IPS-NIHi11 (cell line): ENCODE measurements around the gene PAM16.
A peak's percentile ranks its signal among the peaks of the same experiment; 100 is the strongest.

Experiments used
- DNase-seq: peaks from one replicate; pipeline ENCODE4 v3.0.0; 2012; ENCODE audit warnings: mixed read lengths, low spot score

PAM16 gene

DNA sequence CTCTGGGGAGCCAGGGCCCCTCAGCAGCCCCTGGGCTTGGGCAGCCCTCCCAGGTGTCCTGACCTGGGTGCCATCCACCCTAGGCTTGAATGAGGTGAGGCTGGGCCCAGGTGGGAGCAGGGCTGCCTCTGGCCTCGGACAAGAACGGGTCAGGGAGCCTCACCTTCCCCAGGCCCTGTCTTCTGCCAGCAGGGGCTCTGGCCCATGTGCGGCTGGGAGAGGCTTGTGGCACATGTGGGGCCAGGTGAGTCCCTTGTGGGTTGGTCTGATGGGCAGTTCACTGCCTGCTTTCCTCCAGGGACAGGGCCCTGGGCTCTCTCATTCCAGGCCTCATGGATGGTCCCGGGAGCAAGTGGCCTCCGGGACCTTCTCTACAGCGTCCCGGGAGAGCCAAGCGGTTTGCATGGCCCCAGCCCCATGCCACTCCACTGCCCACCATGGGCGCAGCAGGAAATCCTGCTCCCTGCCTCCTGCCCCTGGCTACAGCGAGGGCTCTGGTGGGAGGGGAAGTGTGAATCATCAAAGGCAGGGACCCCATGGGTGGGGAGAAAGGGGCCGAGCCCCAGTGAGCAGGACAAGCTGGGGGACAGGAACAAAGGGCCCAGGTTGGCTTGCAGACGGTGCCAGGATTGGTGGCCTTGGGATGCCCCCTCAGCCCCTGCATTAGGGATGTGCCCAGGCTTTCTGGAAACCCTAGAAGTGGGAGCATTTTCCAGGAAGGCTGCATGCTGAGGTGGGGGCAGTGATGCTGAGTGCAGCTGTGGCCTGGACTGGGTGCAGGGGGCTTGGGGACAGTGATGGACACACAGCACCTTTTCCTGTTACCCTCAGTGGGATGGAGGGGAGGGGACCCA, 32.7 kb upstream of the PAM16 start:
- DNase-seq, result no peak

DNA sequence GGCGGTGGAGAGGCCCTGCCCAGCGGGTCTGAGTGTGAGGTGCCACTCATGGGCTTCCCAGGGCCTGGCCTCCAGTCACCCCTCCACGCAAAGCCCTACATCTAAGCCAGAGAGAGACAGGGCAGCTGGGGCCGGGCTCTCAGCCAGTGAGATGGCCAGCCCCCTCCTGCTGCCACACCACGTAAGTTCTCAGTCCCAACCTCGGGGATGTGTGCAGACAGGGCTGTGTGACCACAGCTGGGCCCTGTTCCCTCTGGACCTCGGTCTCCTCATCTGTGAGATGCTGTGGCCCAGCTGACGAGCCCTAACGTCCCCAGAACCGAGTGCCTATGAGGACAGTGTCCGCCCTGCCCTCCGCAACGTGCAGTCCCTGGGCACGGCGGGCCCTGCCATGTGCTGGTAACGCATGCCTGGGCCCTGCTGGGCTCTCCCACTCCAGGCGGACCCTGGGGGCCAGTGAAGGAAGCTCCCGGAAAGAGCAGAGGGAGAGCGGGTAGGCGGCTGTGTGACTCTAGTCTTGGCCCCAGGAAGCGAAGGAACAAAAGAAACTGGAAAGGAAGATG, 31.8 kb upstream of the PAM16 start:
- no peak for DNase-seq

DNA sequence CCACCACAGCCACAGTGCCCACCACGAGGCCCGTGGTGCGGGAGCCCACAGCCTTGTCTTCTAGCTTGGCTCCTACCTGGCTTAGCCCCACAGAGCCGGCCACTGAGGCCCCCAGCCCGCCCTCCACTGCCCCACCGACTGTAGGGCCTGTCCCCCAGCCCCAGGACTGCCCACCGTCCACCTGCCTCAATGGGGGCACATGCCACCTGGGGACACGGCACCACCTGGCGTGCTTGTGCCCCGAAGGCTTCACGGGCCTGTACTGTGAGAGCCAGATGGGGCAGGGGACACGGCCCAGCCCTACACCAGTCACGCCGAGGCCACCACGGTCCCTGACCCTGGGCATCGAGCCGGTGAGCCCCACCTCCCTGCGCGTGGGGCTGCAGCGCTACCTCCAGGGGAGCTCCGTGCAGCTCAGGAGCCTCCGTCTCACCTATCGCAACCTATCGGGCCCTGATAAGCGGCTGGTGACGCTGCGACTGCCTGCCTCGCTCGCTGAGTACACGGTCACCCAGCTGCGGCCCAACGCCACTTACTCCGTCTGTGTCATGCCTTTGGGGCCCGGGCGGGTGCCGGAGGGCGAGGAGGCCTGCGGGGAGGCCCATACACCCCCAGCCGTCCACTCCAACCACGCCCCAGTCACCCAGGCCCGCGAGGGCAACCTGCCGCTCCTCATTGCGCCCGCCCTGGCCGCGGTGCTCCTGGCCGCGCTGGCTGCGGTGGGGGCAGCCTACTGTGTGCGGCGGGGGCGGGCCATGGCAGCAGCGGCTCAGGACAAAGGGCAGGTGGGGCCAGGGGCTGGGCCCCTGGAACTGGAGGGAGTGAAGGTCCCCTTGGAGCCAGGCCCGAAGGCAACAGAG, 31.0 kb upstream of the PAM16 start:
- DNase-seq, result no peak

DNA sequence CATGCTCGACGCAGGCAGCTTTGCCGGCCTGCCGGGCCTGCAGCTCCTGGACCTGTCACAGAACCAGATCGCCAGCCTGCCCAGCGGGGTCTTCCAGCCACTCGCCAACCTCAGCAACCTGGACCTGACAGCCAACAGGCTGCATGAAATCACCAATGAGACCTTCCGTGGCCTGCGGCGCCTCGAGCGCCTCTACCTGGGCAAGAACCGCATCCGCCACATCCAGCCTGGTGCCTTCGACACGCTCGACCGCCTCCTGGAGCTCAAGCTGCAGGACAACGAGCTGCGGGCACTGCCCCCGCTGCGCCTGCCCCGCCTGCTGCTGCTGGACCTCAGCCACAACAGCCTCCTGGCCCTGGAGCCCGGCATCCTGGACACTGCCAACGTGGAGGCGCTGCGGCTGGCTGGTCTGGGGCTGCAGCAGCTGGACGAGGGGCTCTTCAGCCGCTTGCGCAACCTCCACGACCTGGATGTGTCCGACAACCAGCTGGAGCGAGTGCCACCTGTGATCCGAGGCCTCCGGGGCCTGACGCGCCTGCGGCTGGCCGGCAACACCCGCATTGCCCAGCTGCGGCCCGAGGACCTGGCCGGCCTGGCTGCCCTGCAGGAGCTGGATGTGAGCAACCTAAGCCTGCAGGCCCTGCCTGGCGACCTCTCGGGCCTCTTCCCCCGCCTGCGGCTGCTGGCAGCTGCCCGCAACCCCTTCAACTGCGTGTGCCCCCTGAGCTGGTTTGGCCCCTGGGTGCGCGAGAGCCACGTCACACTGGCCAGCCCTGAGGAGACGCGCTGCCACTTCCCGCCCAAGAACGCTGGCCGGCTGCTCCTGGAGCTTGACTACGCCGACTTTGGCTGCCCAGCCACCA, 30.2 kb upstream of the PAM16 start:
- no peak for DNase-seq

DNA sequence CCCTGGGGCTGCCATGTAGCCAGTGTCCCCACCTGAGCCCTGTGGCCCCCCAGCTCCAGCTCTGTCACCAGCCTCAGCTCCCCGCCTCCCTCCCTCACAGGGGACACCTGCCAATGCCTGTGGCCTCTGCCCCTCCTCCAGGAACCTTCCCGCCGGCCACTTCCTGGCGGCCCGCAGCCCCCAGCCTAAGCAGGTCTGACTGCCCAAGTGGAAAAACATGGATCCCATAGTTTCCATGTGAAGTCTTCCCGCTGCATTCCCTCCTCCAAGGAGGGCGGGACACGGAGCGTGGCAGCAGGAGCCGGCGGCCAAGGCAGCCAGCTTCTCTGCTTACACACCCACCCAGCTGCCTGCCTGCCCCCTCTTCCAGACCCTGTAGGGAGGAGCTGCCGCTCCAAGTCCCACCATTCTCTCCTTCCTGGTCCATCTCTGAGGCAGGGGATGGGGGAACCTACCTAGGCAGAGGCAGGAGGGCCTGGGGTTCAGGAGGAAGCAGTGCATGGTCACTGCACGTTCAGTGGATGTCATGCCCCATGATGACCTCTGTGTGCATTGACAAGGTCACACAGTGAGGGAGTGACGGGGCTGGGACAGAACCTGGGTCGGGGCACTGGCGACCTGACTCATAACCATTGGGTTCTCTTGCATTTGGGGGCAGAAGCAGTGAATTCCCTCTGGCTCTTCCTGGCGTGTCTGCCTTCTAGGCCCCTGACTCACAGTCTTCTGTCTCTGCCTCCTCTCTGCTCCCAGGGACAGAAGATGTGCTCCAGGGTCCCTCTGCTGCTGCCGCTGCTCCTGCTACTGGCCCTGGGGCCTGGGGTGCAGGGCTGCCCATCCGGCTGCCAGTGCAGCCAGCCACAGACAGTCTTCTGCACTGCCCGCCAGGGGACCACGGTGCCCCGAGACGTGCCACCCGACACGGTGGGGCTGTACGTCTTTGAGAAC, 29.3 kb upstream of the PAM16 start:
- no peak for DNase-seq

DNA sequence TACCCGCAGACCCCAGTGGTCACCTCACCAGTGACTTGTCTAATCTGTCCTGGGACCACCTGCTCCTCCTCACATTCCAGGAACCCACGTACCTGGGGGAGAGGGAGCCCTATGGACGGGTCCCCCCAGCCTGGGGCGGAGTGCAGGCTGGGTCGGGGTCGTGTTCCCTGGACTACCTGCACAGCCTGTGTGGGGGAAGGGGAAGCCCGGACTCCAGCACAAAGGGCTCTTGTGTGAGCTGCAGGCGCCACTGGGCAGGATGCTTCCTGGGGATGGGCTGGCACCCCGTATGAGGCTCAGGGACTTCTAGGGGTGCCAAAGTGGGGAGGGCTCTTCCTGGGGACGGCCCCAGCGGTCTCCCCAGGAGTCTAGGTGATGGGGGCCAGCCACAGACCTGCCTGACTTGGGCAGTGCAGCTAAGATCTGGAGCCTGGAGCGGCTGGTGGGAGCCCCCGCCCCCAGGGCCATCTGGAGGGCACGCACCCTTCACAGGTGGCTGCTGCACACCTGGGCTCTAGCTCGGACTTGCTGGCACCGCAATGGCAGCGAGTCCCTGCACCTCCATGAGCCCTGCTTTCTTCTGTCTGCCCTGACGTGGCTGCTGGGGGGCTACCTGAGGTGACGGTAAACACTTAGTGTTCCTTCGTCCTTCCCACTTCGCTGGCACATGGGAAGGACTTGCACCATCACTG, 28.0 kb upstream of the PAM16 start:
- no peak for DNase-seq

DNA sequence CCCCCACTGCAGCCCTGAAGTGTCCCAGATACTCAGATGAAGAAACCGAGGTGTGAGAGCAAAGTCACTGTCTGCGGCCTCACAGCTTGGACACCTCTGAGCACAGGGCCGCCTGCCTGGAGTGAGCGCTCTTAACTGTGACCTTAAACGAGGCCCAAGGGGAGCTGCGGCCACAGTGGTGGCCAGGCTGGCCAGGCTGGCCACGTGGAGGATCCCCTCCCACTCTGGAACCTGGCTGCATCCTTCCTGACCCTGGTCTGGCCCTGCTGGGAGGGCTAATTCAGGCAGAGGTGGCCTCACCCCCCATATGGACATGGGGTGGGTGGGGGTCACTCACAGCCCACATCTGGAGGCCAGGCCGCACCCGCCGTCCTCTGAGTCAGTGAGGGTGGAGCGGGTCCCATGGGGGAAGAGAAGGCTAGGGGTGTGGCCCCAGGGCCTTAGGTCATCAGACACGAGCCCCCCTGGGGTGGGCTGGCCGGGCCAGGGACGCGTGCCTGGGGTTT, 27.1 kb upstream of the PAM16 start:
- no peak for DNase-seq

DNA sequence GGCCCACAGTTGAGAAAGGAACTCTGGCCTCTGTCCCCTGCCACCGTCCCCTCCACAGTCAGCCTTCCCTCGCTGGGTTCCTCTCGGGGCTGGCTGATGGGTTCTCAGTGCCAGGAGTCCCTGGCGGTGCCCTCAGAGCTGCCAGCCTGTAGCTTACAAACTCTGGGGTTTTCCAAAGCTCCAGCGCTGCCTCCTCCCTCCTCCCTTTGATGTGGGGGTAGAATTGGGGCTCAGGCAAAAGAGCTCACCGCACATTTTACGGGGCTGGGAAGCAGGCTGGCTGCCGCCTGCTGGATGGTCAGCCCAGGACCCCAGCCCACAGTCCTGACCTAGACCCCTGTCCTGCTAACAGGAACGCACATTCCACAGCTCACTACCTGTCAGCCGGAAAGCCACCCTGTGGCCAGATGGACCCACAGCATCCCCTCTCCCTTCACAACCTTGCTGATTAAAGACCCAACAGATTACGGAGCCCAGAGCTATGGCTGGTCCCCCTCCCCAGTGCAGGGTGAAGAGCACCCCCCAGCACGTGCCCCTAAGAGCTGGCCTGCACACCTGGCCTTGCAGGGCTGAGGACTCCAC, 26.5 kb upstream of the PAM16 start:
- no peak for DNase-seq

DNA sequence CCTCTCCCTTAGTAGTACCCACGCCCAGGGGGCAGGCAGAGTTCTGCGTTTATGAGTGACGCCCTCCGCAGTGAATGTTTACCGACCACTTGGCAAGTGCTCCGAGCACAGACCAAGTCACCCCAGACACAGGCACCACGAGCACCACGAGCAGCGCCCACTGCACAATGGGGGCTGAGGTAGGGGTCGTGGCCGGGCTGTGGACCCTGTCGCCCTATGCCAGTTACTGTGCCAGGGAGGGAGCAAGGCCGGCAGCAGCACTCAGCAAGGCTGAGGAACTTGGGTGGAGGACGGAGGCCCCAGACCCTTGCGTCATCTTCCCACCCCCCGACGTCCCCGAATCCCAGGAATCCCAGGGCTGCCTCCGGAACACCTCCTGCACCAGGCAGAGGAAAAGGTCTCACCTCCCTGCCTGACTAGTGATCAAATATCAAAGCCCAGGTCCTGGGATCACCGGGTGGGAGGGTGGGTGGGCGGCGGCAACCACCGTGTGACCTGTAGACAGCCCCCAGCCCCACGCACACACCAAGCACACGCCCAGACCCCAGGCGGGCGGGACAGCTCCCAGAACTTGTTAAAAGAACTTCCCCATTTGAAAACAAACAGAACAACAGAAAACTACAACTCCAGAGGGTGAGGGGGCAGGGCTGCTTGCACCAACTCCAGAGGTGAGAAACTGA, 25.9 kb upstream of the PAM16 start:
- DNase-seq, result no peak

DNA sequence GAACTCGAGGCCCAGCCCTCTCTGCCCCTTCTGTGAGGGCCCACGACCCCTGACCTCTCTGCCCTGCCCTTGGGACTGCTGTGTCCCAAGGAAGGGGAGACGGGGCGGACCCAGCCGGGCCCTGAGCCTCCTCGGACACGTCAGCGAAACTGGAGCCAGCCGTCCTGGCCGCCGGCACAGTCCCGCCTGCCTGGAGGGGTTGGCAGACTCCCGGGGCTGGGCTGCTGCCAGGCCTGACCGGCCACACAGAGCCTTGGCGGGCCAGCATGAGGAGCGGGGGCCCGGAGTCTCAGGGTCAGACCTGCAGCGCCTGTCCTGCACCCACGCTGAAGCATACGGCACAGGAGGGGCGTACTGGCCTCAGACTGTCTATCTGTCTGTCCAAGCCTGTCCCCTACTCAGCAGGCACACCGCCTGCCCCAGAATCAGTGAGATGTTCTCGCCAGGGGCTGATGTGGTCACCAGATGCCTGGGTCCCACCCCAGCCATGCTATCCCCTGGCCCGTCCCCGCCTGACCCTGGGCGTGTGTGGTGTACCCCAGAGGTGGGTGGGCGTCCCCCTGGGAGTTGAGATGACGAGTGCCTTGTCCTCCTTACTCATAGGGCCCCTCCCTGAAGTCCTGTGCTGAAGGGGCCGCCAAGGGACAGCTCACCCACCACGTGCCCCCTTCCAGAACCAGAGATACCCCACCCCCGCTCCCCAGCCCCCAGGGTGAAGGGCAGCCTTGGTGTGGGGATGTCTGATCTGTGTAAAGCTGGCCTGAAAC, 25.2 kb upstream of the PAM16 start:
- DNase-seq, result no peak

DNA sequence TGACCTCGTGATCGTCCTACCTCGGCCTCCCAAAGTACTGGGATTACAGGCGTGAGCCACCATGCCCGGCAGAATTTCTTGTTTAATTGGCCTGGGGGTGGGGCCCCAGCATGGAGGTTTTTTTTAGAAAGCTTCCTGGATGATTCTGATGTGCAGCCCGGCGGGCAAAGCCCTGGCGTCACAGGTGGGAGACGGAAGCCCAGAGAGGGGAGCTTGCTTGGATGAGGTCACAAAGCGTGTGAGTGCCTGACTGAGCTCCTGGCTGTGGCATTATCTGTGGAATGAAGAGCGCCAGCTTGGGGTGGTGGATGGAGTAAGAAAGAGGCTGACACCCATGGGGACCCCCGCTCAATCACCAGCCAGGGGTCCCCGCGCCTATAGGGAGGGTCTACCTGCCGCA, 24.6 kb upstream of the PAM16 start:
- DNase-seq, result no peak

DNA sequence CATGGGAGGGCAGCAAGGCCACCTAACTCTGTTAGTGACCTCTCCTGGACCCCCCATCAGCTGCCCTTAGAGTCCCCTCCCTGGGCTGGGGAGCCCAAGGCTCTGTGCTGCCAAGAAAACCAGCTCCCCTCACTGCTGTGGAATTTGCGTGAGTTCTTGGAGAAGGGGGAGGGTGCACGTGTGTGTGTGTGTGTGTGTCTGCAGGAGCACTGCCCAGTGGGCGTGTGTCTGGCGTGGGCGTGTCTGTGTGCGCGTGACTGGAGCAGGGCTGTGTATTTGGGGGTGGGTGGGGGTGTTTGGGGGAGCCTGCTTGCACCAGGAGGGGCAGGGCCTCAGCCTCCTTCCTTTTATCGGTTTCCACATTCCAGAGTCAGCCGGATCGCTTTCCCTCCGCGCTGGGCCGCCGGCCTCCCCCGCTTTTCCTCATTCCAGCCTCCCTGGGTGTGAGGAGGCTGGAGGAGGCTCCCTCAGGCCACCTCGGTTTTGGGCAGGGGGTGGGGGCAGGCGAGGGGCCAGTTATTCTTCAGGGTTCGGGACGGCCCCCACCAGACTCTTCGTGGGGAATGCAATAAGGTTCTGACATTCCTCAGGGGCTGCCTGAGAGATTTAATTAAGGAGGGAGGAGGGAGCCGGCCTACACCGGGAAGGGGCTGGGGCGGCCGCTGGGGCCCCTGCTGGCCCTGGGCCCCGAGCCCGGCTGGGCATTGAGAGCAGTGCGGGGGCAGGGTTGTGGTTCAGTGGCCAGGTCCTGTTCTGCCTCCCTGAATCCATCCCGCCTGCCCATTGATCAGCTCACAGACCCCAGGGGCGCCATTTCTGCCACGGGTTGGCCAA, 23.0 kb upstream of the PAM16 start:
- DNase-seq, result peak; percentile 71

DNA sequence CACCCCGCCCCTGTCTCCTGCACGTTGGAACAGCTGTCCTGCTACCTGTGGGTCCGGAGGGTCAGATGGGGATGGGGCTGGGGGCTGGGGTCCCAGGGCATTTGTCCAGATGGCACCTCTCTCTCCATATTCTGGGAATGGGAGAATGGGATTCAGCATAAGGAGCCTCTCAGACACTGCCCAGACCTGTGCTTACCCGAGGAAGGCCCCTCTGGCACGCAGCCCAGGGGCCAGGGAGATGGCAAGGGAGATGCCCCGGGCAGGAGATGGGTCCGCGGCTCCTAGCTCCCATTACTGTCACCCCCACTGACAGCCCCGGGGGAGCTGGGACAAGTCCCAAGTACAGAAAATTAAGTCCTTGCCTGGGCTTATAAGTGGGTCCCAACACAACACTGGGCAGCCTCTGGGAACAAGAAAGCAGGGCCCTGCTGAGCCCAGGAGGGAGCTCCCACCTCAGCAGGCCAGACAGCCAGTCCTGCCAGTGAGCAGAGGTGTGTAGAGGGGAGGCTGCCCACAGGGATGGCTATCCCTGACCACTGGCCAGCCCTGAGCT, 22.3 kb upstream of the PAM16 start:
- DNase-seq, result no peak

DNA sequence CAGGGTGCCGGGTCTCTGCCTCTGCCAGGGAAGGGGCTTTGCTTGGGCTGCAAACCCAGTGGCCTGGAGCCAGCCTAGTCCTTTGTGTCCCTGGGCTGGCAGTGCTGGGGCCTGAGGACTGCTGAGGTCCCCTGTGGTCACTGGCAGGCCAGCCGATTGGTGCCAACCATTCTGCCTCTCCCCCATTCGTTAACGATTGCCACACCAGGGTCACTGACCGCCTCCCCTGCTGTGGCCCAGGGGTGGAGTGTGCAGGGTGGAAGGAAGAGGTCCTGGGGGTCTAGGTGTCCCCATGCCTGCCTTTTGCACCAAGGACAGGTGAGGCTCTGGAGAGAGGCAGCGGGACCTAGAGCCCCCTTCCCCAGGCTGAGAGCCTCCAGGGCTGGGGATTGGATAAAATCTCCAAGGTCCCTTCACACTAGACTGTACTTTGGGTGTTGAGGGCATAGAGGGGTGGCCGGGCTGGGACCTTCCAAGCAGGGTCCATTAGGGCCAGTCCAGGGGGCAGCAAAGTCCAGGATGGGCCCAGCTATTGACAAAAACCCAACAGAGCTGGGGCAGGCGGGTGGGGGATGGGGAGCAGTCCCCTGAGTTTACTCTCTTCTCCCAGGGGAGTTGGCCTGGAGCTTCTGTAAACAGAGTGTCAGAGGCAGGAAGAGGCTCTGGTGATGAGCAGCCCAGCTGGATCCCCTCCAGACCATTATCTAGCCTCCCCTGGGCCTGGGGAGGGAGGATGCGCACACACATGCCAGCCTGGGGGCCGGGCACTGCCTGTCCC, 21.6 kb upstream of the PAM16 start:
- no peak for DNase-seq

DNA sequence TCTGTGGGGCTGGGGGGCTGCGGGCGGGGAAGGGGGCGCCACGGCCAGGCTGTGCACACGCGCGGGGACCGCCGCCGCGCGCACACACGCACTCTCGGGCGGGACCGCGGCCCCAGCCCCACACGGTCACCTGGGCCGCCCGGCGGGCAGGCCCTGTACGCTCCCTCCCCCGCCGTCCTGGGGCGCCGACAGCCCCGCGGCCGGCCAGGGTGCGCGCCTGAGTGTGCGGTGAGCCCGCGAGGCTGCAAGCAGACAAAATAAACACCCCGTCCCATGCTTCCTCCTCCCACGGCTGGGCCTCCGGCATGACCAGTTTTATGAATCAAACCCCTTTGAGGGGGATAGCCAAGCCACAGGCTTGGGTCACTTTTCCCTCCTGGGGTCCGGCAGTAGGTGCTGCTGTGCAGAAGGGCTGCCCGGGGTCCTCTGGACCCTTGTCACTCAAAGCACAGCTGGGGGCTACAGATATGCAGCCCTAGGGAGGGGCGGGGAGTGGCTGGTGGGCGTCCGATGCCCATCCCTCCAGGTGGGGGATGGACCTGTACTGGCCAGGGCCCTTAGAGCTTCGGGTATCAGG, 21.0 kb upstream of the PAM16 start:
- DNase-seq, result no peak
